ENCODE data around the gene MACROD2. TPM values are rescaled to one million over a fixed set of nuclear protein-coding genes. Genes with fewer than 3 reads are reported as not detected.

MACROD2 gene
- polyA plus RNA-seq, 1 donor (not counting 4 experiments of a cell fraction or from before 2014, with no cell fraction given): 0.71 TPM

DNA sequence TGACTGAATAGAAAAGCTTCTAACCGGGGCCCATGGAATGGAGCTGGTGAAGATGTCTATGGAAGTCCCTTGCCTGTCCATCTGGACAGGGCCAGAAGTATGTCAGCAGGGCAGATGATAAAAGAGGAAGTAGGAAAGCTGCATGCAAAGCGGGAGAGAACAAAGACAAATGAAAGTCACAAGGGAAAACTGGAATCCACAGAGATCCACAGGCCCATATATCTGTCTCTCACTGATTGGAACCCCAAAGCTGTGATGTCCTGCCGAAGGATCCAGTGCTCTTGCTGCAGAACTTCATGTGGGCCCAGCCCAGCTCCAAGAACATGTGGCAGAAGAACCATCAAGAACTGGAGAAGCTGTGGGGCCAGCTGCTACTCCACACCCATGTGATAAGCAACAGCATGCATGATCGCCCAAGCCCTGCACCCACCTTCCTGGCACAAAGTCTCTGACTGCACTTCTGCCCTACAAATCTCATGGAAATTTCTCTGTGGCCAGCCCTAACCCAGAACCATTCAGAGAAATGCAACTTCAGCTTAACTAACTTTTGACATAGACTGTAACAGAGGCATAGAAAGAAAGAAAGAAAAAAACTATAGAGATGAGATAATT, 1862.0 kb downstream of the MACROD2 start:
- DNase-seq (ENCODE audit: low read depth, low spot score): no peak
- H2AFZ ChIP-seq (ENCODE audit: control insufficient read depth, low read length): no peak overlapping the region
- no peaks in the 10 kb centered on the region for H3K36me3 ChIP-seq (ENCODE audit: control insufficient read depth in 2 of 2, extremely low read depth in 1 of 2, insufficient read depth in 2 of 2, low read length in 2 of 2)
- no peaks in the 10 kb centered on the region for H3K27me3 ChIP-seq (ENCODE audit: control insufficient read depth, extremely low read depth, insufficient read depth, low read length)
- no peak overlapping the region for H3K27ac ChIP-seq (ENCODE audit: control insufficient read depth, insufficient read depth, low read length)
- no peaks in the 10 kb centered on the region for H3K79me2 ChIP-seq (ENCODE audit: control insufficient read depth, insufficient read depth, low read length)
- H3K4me3 ChIP-seq (ENCODE audit: control insufficient read depth in 2 of 3, extremely low read depth in 1 of 3, insufficient read depth in 2 of 3, low read depth in 1 of 3, low read length in 3 of 3): no peak overlapping the region
- FAIRE-seq: no peak
- dilution Hi-C loops (cut with MboI; ENCODE audit: extremely low pct_ligation_motif_present, low sequenced_read_pairs): no loop called here
- H3K9ac ChIP-seq (ENCODE audit: control insufficient read depth, extremely low read depth, insufficient read depth, low read length): no peak overlapping the region
- H3K4me1 ChIP-seq (ENCODE audit: control insufficient read depth, extremely low read depth, insufficient read depth, low read length): no peaks in the 10 kb centered on the region
- H4K20me1 ChIP-seq (ENCODE audit: control insufficient read depth, extremely low read depth, insufficient read depth, low read length): no peaks in the 10 kb centered on the region
- no peak overlapping the region for H3K4me2 ChIP-seq (ENCODE audit: control insufficient read depth, extremely low read depth, insufficient read depth, low read depth, low read length)
- no peaks in the 10 kb centered on the region for H3K9me3 ChIP-seq (ENCODE audit: control insufficient read depth, low read depth, low read length)
- H3K9me1 ChIP-seq (ENCODE audit: control insufficient read depth, extremely low read depth, insufficient read depth, low read length): no peaks in the 10 kb centered on the region
- TF ChIP-seq CTCF (optimal IDR thresholded peaks at IDR 0.05 in 1 of 3, IDR thresholded peaks at IDR 0.05 in 1 of 3, conservative IDR thresholded peaks at IDR 0.05 in 1 of 3; ENCODE audit: extremely low read depth in 1 of 3, insufficient read depth in 2 of 3, low read length in 3 of 3) (no peak), EZH2 (IDR thresholded peaks at IDR 0.05; ENCODE audit: low read length) (no peak)

GRCh38 chr20:15859061-15859460, 1863.7 kb downstream of the MACROD2 start:
- DNase-seq (ENCODE audit: low read depth, low spot score) (no peak), FAIRE-seq (no peak)
- H3K9me3 ChIP-seq (ENCODE audit: control insufficient read depth, low read depth, low read length): no peaks in the 10 kb centered on the region
- no peaks in the 10 kb centered on the region for H3K79me2 ChIP-seq (ENCODE audit: control insufficient read depth, insufficient read depth, low read length)
- no peaks in the 10 kb centered on the region for H3K36me3 ChIP-seq (ENCODE audit: control insufficient read depth in 2 of 2, extremely low read depth in 1 of 2, insufficient read depth in 2 of 2, low read length in 2 of 2)
- no peak overlapping the region for H3K9ac ChIP-seq (ENCODE audit: control insufficient read depth, extremely low read depth, insufficient read depth, low read length)
- H3K4me2 ChIP-seq (ENCODE audit: control insufficient read depth, extremely low read depth, insufficient read depth, low read depth, low read length): no peak overlapping the region
- no peaks in the 10 kb centered on the region for H4K20me1 ChIP-seq (ENCODE audit: control insufficient read depth, extremely low read depth, insufficient read depth, low read length)
- H3K27ac ChIP-seq (ENCODE audit: control insufficient read depth, insufficient read depth, low read length): no peak overlapping the region
- dilution Hi-C loops (cut with MboI; ENCODE audit: extremely low pct_ligation_motif_present, low sequenced_read_pairs): no loop called here
- no peaks in the 10 kb centered on the region for H3K9me1 ChIP-seq (ENCODE audit: control insufficient read depth, extremely low read depth, insufficient read depth, low read length)
- no peaks in the 10 kb centered on the region for H3K4me1 ChIP-seq (ENCODE audit: control insufficient read depth, extremely low read depth, insufficient read depth, low read length)
- no peak overlapping the region for H3K4me3 ChIP-seq (ENCODE audit: control insufficient read depth in 2 of 3, extremely low read depth in 1 of 3, insufficient read depth in 2 of 3, low read depth in 1 of 3, low read length in 3 of 3)
- H3K27me3 ChIP-seq (ENCODE audit: control insufficient read depth, extremely low read depth, insufficient read depth, low read length): no peaks in the 10 kb centered on the region
- TF ChIP-seq EZH2 (IDR thresholded peaks at IDR 0.05; ENCODE audit: low read length) (no peak), CTCF (optimal IDR thresholded peaks at IDR 0.05 in 1 of 3, IDR thresholded peaks at IDR 0.05 in 1 of 3, conservative IDR thresholded peaks at IDR 0.05 in 1 of 3; ENCODE audit: extremely low read depth in 1 of 3, insufficient read depth in 2 of 3, low read length in 3 of 3) (no peak)
- no peak overlapping the region for H2AFZ ChIP-seq (ENCODE audit: control insufficient read depth, low read length)
